ENCODE measurements around the gene PRDM8.
A peak's percentile ranks its signal among the peaks of the same experiment; 100 is the strongest.

Gene PRDM8

DNA sequence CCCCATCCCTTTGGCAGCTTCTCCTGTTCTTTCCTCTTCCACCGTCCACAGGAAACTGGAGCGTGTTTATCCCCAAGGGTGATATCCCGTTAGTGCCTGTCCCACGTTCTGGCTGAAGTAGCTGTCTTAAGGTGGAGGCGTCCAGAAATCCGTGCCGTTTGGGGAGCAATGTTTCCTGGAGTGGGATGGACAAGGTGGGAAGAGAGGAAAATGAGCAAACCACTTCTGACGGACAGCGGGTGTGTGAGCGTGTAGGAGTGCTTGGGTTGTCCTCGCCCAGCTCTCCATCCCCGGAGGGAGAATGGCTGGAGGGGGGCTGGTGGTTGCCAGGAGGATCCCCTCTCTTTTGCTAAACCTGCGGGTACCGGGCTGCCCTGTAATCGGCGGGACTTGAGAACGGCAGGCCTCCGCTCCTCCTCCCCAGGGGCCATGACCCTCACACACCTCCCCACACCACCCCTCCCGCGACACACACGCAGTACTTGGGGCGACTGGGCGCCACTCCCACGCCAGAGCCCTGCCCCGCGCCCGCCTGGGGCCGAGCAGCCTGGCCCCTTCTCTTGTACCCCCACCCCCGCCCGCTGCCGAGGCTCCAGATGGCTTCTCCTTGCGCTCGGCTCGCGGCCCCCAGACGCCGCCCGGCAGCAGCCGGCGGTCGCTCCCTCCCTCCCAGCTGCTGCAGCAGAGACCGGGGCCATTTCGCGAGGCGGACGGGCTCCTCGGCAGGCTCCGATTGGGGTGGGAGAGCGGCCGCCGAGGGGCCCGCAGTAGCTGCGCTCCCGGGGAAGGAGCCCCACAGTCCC is 13.9 kb upstream of the PRDM8 start:
- no peak for DNase-seq (ENCODE audit: low read depth in 1 of 2, low spot score in 1 of 2)

- DNase-seq (ENCODE audit: low read depth in 1 of 2, low spot score in 1 of 2) = peak; percentile 90 to 94
Observed at GRCh38 chr4:80184053-80184824, 13.1 kb upstream of the PRDM8 start.

GRCh38 chr4:80184825-80185756 is 12.2 kb upstream of the PRDM8 start:
- no peak for DNase-seq (ENCODE audit: low read depth in 1 of 2, low spot score in 1 of 2)

DNA sequence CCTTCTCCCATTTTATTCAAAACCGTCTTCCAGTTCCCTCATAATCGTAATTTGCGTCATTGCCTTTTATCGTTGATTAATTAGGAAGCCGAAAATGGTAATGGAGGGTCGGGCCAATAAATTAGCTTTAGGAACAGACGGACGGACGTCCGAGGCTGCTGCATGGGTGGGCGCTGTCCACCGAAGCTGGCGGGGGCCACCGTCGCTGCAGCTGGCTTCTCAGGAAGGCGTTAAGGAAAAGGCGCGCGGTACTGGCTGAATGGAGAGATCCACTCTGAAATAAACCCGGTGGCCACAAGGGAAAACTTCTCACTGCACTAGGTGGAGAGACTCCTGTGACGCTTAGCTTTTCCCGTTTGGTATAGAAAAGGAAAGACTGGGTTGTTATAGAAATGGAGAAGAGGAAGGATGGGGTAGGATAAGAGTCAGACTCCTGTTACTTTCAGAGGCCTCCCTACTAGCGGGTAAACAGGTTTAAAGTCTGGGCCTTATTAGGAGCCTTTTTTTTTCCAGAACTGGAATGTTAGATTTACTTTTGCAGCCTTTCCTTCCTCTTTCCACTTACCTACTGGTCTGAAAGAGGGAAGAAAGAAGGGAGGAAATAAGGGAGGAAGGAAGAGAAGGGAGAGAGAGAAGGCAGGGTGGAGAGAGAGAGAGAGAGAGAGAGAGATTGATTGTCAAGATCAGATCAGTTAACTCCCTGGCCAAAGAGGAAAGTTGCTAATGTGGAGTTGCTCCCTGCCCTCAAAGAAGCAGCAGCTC is 11.3 kb upstream of the PRDM8 start:
- DNase-seq (ENCODE audit: low read depth in 1 of 2, low spot score in 1 of 2) = no peak

GRCh38 chr4:80186676-80187075 is 10.6 kb upstream of the PRDM8 start:
- no peak for DNase-seq (ENCODE audit: low read depth in 1 of 2, low spot score in 1 of 2)

GRCh38 chr4:80187677-80188076 is 9.6 kb upstream of the PRDM8 start:
- no peak for DNase-seq (ENCODE audit: low read depth in 1 of 2, low spot score in 1 of 2)

DNA sequence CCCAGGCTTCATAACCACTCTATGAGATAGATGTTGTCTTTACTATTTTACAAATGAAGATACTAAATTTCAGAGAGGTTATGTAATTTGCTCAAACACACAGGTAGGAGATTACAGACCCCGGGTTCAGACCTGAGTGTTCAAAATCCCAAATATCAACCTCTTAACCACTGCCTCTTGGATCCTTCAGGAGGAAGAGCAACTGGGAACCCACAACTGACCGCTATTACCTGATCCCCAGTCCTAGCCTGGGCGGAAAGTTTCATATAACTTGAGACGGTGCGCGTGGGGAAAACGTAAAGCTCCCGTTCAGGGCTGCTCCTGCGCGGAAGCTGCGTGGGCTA is 8.9 kb upstream of the PRDM8 start:
- DNase-seq (ENCODE audit: low read depth in 1 of 2, low spot score in 1 of 2) = no peak

DNA sequence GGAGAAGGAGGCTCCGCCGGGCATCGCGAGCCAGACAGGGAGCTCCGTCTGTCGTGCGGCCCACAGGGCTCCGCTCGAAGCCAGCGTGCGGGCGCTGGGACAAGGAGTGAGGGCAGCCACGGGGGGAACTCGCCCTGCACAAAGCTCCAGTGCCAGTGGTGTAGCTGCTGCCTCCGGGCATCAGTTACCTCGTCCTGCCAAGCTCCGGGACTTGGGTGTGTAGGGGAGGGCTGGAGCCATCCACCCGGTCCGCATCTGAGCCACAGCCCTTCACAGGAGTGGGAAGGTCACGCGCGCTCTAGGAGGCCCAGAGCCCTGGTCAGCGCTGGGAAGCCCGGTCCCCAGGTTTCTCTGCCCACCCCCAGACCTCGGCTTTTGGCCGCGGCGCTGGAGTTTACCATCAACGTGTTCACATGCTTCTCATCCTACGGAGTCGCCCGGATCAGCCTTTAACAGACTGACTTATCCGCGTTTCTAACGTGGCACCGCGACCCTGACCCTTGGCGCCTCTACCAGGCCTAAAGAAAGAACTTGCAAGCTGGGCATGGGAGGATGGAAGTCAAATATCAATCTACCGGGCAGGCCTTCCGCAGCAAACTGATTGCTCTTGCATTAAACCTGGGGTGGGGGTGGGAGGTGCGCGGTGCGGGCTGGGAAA is 8.4 kb upstream of the PRDM8 start:
- DNase-seq (ENCODE audit: low read depth in 1 of 2, low spot score in 1 of 2) = no peak

- DNase-seq (ENCODE audit: low read depth in 1 of 2, low spot score in 1 of 2) = no peak
Observed at GRCh38 chr4:80189581-80189955, 7.7 kb upstream of the PRDM8 start.

DNA sequence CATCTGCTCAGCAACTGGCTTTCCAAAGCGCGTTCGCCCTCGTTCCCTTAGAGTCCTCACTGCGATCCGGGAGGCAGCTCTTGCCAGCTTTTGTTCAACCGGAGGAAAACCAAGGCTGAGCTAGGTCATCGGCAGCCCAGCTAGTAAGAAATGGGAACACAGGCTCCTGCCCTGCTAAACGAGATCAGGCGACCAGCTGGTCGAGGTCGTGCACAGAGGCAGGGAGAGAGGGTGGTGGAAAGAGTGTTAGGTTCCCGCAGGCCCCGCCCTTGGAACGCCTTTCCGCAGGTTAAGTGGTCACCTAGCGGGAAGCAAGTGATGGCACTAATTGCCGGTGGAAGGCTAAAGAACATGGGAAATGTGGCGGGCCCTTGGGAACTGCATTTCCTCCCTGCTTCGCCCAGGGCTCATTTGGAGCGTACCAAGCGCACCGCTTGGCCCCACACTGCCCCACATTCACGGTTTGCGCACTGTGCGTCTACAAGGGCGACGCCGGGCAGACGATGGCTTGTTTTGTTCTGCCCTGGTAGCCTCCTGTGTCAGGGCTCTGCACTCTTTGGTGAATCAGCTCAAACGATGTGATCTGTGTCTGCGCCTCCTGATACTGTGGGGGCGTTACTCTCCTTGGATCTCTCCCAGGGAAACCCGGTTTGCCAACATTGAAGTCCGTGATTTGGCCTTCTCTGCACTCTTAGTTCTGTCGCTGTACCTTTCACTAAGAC is 7.2 kb upstream of the PRDM8 start:
- no peak for DNase-seq (ENCODE audit: low read depth in 1 of 2, low spot score in 1 of 2)

DNA sequence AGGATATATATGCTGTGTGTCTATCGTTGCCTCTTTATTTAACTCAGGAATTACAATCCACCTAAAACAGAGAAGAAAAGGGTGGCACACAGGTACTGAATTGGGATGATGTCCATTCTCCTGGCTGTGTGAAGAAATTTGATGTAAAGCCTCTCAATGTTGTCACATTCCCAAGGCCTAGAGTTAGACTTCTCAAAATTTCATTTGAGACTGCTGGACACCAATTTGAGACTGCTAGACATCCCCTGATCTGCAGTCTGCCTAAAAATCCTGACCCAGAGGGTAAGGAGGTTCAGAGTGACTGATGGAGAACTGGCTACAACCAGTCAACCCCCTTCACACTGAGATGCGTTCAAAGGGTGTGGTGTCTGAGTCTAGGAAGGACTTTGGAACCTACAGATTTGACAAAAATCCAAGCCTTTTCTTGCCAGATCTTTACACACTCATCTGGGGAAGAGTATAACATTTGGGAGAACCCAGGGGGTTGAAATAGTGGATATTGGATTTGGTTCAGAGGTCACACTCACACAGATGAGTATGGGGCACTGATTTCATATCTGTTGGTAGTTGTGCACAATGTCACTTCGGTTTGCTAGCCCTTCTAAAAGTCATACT is 4.9 kb upstream of the PRDM8 start:
- no peak for DNase-seq (ENCODE audit: low read depth in 1 of 2, low spot score in 1 of 2)

DNA sequence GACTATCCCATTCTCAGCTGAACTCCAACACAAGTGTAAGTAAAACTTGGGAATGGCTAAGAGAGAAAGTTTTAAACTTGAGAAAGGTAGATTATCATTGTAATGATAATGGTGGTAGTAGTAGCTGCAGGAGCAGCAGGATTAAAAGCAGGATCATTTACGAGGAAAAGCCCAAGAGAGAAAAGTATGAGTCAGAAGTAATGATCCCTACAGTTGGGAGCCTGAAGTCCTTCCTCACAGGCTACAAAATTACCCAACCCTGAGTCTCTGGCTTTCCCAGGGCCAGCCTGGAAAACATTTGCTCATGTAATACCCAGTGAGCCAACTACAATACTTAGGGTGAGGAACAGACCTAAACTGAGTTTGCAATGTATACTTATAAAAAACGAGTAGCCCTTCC is 4.4 kb upstream of the PRDM8 start:
- no peak for DNase-seq (ENCODE audit: low read depth in 1 of 2, low spot score in 1 of 2)

- DNase-seq (ENCODE audit: low read depth in 1 of 2, low spot score in 1 of 2) = no peak
Observed at GRCh38 chr4:80195441-80196140, 1.7 kb upstream of the PRDM8 start.

DNA sequence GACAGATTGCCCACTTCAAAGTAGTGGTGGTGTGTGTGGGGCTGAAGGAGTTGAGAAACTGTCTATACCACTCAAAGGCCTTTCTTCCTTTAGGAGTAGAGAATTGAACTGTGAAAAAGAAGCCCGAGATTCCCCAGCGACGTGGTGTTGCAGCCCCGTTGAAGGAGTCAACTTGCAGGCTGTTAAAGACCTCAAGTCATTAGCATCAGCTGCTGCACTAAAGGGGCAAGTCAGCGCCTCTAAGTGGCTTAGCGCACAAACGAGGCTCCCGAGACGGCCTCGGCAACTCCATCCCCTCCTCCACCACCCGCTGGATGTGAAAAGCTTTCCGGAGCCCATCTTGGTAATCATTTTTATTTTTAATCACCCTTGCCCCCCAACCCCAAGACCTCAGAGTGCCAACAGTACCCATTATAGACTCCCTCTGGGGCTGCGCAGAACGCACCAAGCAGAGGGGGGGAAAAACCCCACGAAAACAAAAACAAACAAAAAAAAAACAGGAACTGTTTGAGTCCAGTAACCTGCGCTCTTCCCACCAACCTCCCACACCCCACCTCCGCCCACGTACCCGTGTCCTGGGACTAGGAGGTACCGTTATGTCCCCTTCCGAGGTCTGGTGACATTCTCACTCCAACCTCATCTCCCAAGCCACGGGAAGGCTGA is 913 bp upstream of the PRDM8 start:
- DNase-seq (ENCODE audit: low read depth in 1 of 2, low spot score in 1 of 2) = no peak

GRCh38 chr4:80197601-80198440 is 518 bp downstream of the PRDM8 start:
- no peak for DNase-seq (ENCODE audit: low read depth in 1 of 2, low spot score in 1 of 2)

- DNase-seq (ENCODE audit: low read depth in 1 of 2, low spot score in 1 of 2) = no peak
Observed at GRCh38 chr4:80198441-80198837, 1.1 kb downstream of the PRDM8 start.

DNA sequence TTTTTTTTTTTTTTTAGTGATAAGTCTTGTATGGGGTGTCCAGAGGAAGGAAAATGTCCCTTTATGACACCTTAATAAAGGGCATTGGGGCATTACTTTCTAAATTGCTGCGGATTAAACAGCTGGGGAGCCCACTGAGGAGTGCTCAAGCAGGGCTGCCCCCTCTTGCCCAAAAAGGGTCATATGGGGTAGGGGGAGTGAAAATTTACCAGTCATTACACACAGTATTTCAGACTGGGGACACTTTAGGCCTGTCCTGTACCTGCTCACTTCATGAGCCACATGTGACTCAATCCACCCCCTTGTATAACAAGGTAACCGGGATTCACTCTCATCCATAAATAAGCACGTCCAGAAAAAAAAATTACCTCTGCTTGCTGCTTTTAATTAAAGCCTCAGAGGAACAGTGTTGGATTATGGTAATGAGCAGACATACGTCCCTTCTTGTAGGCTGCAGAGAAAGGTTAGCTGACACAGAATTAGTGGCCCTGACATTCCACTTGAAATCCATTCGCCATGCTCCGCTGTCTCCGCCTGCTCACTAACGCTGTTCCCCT is 1.8 kb downstream of the PRDM8 start:
- no peak for DNase-seq (ENCODE audit: low read depth in 1 of 2, low spot score in 1 of 2)

Measured in stimulated activated CD4-positive, alpha-beta T cell treated with anti-CD3 and anti-CD28 coated beads, Interleukin-15, amount 100 ng/mL, for 1 hour (primary cell).